ENCODE results near the gene OLFM4. TPM values are rescaled to one million over a fixed set of nuclear protein-coding genes. Genes with fewer than 3 reads are reported as not detected.
"Not testable (repeated sequence)": the region's sequence is repeated elsewhere in the genome, so short reads cannot be mapped to it uniquely, and the experiment has no call there.

The OLFM4 gene
- polyA plus RNA-seq, 12 donors, result 0.39 to 1.5 (median 1.1) TPM; not detected in 2

DNA sequence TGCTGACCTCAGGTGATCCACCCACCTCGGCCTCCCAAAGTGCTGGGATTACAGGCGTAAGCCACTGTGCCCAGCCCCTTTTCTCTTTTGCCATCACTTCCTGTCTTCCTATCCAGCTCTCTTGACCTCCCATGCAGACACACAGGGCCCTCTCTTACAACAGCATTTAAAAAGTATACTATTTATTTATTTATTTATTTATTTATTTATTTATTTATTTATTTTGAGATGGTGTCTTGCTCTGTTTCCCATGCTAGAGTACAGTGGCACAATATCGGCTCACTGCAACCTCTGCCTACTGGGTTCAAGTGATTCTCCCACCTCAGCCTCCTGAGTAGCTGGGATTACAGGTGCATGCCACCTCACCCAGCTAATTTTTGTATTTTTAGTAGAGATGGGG lies 14.6 kb upstream of the OLFM4 start:
- not testable (repeated sequence) for DNase-seq

GRCh38 chr13:53014495-53015443 lies 13.8 kb upstream of the OLFM4 start:
- no peak for DNase-seq

DNA sequence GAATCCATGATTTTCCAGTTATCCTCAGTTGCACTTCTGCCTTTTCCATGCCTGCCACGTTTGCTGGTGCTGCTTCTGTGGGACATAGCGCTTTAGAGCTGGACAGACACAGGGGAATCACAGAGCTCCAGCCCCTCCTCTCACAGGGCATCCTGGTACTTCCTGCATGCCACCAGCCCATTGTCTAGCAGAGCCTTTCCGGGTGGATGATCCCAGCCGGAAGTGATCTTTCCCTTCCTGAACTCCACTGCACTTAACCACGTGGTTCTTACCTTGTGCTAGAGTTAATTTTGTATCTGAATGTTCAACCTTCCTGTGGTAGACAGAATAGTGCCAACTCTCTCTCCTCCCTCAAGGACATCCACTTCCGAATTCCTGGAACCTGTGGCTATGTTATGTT lies 12.6 kb upstream of the OLFM4 start:
- DNase-seq, result no peak

DNA sequence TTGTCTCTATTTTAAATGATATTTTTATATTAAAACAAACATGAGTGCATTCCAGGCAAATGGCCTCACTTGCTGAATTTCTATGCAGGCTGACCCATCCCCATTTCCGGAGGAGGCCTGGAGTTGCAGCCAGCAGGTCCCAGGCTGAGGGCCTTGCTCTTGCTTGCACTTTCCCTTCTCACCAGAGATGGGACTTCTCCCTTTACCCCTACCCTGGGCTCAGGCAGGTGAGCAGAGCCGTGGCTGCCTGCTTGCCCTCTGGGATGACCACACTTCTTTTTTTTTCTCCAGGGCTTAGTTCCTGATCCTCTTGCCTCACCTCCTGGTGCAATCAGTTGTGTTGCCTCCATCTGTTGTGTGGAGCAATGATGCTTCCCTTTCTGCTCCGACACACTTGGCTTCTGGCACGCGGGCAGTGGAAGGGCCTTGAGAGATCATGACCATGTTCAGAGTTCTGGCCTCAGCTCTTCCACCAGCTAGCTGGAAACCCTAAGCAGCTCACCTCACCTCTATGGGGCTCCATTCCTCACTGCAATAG lies 11.1 kb upstream of the OLFM4 start:
- DNase-seq, result no peak

GRCh38 chr13:53018690-53019647 lies 9.6 kb upstream of the OLFM4 start:
- DNase-seq, result no peak

DNA sequence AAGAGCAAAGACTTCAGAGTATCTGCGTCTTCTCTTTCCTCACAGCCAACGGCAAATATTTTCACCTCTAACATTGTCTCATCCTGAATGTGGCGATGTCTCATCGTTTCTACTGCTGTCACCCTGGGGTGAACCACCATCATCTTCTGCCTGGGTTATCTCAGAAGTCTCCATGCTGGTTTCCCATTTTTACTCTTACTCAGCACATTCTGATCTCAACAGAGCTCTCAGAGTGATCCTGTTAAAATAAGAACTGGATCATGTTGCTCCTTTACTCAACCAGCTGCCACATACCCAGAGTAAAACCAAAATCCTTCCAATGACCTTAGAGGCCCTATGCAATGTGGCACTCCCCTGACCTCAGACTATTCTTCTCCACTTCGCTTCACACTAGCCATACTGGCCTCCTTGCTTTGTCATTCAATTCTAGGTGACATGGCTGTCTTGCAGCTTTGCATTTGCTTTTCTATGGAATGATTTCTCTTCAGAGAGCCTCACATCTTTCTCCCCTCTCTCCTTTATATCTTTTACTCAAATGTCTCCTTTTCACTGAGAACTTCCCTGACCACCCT lies 7.8 kb upstream of the OLFM4 start:
- DNase-seq, result no peak

DNA sequence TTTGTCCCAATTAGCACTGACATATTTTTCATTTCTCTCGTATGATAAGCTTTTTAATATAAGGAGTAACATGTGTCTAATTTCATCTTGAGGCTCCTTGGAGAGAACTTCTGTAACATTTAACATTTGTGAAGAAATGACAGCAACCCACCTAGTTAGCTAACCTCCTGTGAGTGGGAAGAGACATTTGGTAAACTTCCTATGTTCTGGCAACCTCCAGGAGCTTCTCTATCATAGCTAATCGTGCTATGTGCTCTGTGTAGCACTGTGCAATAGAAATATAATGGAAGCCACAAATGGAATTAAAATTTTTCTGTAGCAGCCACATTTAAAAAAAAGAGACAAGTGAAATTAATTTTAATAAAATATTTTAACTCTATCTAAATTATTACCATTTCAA lies 5.4 kb upstream of the OLFM4 start:
- DNase-seq, result no peak

GRCh38 chr13:53028063-53028462 lies 550 bp upstream of the OLFM4 start:
- no peak for DNase-seq

GRCh38 chr13:53032849-53033248 lies 4.2 kb downstream of the OLFM4 start:
- DNase-seq, result no peak

GRCh38 chr13:53038993-53039392 lies 10.4 kb downstream of the OLFM4 start:
- DNase-seq, result no peak

GRCh38 chr13:53041968-53042516 lies 13.4 kb downstream of the OLFM4 start:
- no peak for DNase-seq

- no peak for DNase-seq
These were observed 14.3 kb downstream of the OLFM4 start for GRCh38 chr13:53042877-53043276.

DNA sequence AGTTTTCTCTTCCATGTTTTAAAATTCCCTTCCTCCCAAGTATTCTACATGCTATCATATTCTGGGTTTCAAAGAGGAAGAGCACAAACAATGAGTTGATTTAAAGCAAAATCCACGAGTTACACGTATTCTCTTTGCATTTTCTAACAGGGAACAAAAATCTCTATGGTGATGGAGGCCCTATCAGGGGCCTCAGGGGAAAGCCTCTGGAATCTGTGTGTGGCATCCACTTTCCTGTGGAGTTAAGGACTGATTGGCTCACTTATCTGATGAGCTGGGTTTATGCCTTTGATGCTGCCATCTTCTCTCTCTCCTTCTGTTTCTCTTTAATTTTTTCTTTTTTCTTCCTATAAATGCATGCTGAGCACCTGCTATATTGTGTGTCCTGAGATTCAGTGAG lies 14.8 kb downstream of the OLFM4 start:
- DNase-seq, result no peak

- peak; percentile 88 for DNase-seq
These were observed 16.6 kb downstream of the OLFM4 start for GRCh38 chr13:53045189-53045588.

DNA sequence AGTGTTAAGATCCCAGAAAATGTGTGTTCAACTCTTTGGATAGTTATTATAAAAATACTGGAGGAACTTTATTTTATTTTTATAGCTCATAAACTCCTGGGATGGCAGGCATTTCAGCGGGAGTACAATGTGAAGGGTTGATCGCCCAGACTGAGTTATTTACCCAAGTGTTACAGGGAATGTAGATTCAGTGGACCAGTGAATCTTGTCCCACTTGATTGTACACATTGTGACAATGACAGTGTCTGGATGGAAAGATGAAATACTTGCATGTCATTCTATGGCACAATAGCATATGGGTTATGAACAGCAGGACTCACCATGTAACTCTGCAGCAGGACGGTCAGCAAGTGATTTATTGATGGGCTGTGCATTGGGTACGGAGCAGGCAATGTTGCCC lies 20.3 kb downstream of the OLFM4 start:
- DNase-seq, result no peak

GRCh38 chr13:53050151-53050550 lies 21.5 kb downstream of the OLFM4 start:
- no peak for DNase-seq

- DNase-seq, result no peak
These were observed 24.1 kb downstream of the OLFM4 start for GRCh38 chr13:53052675-53053074.

- DNase-seq, result no peak
These were observed 26.0 kb downstream of the OLFM4 start for GRCh38 chr13:53054569-53054968.

DNA sequence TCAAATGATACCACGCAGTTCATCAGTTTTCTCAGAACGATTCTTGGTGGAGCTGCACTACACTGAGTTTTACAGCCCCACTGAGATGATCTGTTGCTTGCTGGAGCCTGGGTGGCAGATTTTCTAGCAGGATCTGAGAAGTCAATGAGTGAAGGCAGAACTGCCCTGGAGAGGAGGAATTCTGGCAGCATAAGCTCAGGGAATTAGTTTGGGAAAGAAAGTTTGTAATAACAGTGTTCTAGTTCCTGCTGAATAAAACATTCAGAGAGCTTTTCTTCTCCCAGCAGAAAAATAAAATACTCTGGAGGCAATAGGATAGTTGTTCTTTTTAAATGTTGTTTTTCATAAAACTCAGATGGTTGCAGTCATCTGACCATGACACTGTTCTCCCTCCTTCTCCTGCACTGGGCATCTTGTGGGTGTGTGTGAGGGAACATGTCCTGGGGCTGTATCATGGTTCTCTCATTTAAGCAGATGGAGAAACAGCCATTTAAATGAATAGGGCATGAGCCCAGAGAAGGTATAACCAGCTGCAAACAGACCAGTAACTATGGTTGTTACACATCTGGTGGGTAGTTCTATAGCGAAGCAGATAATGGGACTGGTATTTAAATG lies 29.6 kb downstream of the OLFM4 start:
- no peak for DNase-seq

GRCh38 chr13:53060840-53061490 lies 32.4 kb downstream of the OLFM4 start:
- no peak for DNase-seq

- DNase-seq, result peak; percentile 38
These were observed 36.1 kb downstream of the OLFM4 start for GRCh38 chr13:53064731-53065130.
